SH-SY5Y (cell line): ENCODE data around the gene DEPDC5.

ENCODE experiments used
- GATA2 ChIP-seq: IDR thresholded peaks from 2 replicates; pipeline ENCODE4 v1.6.1; 2011; ENCODE audit warnings: mild to moderate bottlenecking, low read depth, low read length
- GATA3 ChIP-seq: IDR thresholded peaks from 2 replicates; pipeline ENCODE4 v1.6.1; 2011; ENCODE audit warnings: low read depth, mild to moderate bottlenecking, low read length, moderate library complexity

- TF ChIP-seq GATA3: no peak
- TF ChIP-seq GATA2: no peak
Measured at GRCh38 chr22:31898926-31899325, 145.1 kb downstream of the DEPDC5 start.
